Activated CD4-positive, alpha-beta T cell treated with anti-CD3 and anti-CD28 coated beads for 1 hour (primary cell): ENCODE results near the gene GPC1.

Source experiments
- DNase-seq: peaks from one replicate; pipeline ENCODE4 v3.0.0-alpha.2; 2020

The GPC1 gene

DNA sequence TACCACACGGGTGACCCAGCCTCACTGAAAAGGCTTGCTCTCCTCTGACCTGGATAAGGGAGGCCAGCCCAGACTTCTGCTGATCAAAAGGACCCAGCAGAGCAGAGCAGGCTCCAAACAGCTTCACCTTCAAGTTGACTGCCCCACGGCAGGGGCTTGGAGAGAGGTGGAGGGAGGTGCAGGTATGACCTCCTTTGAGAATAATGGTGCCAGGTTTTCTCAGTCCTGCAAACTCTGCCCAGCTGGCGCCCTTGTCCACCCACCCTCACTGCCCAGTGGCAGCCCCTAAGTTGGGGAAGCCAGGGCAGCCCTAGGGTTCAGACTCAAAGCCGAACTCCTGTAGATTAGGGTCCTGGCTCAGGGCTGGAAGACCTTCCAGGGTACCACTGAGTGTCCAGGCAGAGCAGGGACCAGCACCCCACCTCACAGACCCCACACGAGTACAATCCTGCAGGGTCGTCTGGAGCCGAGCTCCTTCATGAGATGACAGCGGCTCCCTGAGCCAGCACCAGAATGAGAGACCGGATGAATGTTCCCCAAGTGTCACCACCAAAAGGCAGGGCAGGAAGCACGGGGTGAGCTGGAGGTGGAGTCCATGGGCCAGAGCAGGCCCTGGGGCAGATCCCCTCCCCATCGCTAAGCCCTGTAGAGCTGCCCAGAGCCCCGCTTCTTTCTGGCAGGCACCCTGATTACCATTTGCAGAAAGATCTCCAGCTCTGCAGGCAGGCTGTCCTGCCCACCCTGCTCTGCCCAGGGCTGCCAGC, 3.6 kb upstream of the GPC1 start:
- no peak for DNase-seq

DNA sequence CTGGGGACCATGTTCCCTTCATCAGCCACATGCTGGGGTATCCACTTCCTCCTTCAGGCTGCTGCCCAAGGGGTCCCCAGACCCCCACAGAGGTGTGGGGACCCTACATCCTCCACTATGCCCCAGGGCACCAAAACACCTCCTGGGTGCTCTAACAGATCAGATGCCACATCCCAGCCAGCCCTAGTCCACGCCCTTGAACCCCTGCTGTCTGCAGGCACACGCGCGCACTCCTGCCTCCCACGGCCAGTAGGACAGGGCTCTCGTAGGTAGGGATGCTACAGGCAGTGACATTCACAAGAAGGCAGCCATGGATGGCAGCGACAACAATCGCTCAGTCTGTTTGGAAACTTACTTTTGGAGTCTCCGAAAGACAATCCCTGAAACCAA, 3.0 kb upstream of the GPC1 start:
- no peak for DNase-seq

DNA sequence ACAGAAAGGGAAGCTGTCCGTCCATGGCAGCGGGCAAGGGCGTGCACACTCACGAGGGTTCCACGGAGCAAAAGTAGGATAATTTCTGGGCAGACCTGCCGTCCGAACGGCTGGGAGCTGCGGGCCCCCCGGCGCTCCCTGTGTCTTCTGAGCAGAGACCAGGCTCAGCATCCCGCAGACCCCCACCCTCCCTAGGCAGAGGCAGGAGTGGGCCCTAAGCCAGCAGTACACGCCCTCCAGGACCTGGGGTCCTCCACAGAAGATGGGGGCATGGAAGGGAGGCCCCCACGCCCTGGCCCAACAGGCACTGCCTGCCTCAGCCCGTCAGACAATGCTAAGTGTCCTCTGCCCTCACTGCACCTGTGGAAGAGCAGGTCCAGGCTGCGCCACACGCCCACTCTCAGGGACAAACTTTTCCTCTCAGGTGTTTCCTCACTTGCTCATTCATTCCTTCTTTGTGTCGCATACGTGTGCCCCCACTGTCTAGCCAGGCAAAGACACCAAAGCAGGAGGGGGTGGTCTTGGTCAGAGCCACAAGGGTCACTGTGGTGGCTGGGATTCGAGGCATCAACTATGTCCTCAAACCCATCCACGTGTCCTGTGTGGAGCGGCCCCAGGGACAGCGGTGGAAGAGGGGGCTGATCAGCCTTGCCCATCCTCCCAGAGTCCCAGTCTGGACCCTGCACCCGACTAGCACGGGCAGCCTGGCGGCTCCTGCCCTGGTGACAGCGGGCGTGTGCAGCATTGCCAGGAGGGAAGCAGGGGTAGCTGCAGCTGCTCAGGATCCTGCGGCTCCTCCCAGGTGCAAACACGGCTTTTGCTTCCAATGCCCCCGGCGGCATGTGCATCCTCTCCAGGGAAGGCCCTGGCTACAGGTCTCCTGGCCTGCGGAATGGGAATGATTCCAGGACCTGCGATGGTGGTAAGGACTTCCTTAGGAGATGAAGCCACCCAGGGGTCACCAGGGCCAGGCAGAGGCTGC, 2.4 kb upstream of the GPC1 start:
- DNase-seq: no peak

DNA sequence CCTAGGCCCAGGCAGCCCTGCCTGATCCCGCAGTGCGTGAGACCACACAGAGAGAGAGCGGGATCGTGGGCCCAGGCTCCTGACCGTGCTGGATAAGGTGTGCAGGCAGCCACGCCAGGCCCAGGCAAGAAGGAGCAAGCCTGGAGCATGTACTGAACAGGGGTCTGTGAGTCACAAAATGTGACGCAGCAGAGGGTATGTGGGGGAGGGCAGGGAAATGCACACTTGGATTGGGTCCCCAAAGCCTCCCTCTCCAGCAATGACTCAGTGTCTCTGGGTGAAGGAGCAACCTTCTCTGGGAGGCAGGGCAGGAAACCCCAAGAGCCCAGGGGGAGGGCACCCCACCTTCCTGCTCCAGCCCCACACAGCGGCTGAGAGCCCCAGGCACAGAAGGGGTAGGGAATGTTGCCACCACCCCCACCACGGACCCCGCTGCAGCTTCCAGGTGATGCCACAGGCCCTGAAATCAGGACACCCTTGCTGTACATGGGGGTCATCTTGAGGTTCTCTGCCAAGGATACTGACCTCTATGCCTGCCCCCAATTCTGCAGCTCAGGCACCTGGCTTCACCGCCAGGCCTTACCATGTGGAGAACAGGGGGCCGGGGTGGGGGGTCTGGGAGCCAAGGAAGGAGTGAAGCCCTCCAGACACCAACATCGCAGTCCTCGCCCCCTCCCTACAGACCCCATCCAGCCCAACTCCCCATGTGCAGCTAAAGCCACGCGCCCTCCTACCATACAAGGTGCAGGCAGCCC, 1.3 kb upstream of the GPC1 start:
- no peak for DNase-seq

DNA sequence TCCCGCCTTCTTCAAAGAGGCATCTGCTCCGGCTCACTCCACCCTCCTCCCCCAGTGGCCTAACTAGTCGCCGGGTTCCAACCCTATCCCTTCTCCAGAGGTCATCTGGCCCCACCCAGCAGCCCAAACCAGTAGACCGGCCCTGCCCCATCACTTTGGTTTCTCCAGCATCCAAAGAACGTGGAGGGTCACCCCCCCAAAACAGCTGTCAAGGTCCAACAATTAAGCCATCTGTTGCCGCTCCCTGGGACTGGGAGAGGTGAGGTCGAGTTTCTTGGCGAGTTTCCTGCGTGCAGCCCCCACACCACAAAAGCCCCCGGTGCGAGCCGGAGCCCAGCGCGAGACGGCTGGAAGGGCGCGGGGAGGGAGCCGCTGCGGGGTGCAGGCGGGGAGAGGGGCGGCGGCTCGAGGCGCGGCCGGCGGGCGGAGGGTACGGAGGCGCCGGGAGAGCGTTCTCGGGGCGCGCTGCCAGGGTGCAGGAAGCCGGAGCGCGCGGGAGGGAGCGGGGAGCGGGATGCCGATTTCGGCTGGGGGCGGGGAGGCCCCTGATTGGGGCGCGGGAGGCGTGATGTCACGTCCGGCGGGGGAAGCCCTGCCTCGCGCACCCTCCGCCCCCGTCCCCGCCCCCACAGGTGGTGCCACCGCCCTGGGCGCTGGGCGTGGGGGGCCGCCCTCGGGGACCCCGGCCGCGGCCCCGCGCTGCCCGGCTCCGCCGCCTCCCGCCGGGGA, 571 bp upstream of the GPC1 start:
- peak; percentile 84 for DNase-seq

DNA sequence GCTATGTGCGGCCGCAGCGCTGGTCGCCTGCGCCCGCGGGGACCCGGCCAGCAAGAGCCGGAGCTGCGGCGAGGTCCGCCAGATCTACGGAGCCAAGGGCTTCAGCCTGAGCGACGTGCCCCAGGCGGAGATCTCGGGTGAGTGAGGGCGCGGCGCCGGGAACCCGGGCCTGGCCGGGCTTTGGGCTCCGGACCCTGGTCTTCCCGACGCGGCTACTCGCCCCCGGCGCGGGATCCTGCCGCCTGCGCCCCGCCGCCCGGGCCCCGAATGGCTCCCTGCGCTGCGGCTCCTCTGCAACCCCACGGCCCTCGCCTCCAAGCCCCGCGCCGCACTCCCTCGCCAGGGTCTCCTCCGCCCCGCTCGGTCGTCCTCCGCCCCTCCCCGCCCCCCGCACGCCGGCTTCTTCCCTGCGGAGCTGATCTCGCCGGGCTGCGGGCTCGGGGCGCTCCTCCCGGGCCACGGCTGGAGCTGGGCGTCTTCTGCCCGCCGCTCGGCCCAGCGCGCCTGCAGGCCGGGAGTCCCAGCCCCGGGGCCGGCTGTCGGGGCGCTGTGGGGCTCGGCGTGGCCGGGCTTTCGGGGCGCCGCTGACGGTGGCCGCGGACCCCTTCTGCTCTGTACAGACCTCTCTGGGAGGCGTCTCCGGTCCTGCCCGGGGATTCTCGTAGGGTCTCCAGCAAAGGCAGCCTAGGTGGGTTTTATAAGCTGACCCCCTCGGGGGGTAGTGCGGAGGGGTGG, 652 bp downstream of the GPC1 start:
- DNase-seq: no peak

DNA sequence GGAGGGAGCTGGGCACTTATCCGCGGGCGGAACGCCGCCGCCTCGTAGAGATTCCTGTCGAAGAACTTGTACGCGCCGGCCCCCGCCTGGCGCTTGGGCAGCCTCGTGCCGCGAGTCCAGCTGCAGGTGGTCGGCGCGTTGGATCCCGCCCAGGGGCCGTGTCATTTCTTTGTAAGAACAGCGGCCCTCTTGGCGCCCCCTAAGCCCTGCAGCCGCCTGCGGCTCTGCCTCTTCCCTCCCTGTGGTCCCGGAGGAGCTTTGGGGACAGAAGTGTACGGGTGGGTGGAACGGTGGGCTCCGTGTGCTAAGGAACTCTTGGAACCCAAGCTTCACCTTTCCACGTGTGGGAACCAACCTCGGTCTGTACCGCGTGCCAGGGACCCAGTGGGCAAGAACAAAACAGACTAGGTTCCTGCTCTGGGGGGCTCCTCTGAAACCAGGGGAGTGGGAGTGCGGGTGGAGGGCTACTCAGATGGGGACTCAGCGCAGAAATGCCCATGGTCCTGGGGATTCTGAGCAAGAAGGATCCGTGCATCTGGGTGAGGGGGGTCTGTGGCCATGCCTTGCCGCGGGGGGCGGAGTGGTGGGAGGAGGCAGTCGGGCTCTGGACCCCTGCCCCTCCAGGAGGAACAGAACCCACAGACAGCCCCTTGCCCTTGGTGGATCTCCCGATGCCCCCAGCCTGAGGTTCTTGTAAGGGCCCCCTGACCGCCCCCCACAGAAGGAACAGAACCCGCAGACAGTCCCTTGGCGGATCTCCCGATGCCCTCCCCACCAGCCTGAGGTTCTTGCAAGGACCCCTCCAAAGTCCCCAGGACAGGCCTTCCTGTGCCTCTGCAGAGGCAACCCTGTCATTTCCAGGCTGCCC, 1.5 kb downstream of the GPC1 start:
- DNase-seq: no peak

DNA sequence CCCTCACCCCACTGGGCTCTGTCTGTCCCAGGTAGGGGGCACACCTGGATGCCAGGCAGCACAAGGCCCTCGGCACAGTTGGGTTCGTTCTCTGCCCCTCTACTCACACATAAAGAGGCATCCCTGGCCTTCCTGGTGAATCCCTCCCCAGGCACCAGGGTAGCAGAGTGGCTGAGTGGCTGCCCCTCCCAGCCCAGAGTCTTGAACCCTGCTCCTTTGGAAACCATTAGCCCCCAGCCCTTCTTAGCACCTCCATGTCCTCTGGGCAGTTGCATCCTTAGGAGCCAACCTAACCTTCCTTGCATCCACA, 2.0 kb downstream of the GPC1 start:
- DNase-seq: no peak

DNA sequence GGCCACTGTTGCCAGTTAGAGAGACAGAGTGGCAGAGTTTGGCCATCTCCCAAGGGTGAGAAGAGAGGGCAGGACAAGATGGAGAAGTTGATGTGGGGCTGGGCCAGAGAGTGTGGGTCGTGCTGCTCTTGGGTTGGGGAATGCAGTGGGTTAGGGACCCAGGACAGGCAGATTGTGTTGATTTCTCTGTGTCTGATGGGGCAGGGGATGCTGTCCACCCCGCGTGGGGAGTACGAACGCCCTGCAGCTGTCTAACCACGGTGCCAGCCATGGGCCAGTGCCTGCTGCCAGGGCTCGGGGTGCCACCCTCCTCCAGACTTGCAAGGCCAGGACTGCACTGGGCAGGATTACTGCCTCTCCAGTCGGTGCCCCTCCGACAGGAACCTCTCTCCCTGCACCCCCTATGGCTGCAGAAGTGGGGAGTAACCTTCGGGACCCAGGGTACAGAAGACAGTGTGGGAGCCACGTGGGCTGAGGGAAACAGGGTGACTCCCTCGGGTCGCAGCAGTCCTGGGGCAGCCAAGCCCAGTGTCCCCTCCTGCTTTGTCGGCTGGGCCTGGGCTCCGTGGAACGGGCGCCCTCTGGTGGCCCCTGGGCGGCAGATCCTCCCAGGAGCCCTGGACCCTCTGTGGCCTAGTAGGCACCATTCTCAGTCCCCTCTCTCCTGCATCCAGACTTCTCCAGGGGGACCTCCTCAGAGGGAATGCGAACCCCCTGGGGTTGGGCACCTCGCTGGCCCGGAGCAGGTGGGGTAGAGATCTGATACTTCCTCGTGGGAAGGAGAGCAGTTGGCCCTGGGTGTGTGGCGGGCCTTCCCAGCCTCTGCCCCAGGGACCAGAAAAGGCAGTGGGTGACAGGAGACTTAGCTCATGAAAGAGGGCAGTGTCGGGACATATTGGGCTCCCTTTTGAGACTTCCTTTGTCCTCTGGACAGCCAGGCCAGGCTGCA, 2.7 kb downstream of the GPC1 start:
- DNase-seq: peak; percentile 51

DNA sequence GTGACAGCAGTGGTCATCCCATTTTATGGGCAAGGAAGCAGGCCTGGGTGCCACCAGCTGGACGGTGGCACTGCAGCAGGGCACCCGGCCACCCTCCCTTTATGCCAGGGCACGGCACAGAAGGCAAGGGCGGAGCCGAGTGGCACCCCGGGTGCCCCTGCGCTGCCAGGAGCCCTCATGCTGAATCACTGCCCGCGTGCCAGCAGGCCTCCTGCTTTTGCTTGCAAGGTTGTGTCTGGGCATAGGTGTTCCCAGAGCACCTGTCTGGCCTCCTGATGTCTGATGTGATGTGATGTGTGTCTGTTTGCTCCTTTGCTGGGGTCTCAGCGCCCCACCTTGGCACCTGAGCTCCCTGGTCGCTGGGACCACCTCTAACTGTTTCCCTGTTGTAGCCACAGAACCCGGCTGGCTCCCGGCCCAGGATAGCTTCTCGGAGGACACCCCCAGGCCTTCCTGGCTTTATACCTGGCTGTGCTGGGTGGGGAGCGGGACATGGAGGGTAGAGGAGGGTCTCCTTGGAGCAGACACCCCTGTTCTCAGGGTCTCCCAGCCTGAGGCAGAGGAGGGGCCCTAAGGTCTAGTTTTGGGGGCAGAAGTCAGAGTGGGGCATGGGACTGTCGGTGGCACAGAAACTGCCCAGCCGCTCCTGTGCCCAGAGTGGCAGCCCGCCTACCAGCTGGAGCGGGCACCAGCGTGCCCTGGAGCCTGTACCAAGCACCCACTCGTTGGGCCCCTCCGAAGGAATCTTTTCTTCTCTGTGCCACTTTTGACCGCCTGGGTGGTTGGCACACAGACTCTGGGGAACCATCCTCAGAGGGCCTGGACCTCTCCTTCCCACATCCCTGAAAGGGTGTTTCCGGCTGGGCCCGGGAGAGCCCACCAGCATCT, 3.6 kb downstream of the GPC1 start:
- DNase-seq: no peak

DNA sequence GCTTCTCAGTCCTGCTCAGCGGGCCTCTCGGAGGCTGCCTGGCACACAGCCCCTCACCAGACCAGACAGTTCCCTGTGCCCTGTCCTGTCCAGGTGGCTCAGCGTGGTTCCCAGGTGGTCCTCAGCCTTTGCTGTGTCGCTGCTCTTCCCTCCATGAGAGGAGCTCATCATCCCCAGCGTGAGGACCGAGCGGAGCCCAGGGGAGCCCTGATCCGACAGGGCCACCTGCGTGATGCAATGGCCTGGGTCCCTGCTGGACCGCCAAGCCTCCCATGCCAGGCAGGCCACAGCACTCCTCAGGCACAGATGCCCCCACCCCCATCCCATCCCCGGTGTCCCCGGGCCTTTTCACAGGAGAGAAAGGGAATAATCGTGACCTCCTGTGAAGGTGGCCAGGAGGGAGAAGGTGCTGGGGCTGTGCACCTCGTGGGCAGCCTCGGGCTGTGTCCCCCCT, 4.3 kb downstream of the GPC1 start:
- DNase-seq: no peak

DNA sequence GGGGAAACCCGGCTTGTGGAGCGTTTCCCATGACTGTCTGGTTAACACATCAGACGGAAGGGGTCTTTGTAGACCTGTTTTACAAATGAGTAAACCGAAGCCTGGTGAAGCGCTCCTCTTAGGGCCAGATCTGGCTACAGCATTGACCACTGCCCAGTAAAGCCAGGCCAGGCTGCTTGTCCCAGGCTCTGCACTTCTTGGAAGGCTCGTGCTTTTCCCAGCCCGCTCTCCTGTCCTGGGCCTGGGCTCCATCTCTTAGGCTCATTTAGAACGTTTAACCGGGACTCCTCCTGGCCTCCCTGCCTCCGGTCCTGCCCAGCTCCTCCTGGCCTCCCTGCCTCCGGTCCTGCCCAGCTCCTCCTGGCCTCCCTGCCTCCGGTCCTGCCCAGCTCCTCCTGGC, 4.8 kb downstream of the GPC1 start:
- DNase-seq: no peak

DNA sequence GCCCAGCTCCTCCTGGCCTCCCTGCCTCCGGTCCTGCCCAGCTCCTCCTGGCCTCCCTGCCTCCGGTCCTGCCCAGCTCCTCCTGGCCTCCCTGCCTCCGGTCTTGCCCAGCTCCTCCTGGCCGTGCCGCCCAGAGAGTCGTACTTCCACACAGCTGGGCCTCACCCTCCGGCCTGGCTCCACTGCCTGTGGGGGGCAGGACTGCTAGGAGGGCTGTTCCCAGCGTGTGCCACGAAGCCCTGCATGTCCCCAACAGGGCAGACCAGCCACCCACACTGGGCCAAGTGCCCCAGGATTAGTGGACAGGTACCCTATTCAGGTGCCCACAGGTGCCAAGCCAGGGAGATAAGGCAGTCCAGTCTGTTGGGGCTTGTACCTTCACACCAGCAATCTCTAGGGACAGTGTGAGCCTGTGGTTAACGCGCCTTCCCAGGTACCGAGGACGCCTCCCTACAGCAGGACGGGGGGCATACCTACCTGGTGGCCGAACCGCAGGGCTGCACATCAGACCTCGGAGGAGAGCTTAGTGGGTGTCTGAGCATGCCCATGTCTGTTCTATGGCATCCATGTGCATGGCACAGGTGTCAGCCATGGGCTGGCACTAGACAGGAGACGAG, 5.3 kb downstream of the GPC1 start:
- DNase-seq: no peak

DNA sequence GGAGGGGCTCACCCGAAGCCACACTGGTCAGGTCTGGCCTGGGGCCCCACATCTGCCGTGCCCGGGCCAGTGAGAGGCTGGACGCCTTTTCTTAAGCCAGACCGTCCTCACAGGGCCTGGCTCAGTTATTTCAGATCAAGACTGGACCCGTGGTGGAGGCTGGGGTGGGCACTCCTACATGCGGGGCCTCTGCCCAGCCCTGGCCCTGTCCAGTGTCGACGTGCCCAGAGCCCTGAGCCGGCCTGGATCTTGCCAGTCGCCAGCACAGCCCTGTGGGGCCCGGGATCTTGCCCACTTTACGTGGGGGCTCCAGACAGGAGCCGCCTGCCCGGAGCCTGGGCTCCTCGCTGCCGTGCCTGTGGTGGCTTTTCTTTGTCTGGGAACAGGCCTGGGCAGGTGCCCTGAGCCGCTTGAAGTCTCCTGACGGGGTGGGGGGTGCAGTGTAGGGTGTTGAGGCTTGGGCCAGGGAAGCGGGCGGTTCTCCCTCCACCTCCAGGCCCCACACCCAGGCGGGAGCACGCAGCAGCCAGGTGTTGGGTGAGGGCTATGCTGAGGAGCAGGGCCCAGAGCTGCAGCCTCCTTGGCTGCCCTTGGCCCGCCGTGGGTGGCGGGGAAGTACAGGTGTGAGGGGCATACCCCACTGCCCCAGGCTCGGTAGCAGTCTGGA, 6.0 kb downstream of the GPC1 start:
- no peak for DNase-seq

DNA sequence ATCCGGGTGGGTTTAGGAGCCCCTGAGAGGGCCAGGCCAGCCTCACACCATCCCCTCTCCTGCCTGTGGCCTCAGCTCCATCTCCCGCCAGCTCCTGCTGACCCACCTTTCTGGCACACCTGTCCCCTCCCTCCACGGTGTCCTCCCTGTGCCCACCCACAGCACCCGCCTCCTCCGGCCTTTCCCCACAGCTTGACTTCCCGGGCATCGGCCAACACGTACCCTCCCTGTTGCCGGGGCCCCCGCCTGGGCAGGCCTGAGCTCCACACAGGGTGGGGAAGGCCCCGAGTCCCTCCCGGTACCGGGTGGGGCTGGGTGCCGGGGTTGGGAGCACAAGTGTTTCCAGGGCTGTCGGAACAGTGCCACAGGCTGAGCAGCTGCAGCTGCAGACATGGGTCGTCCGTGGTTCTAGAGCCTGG, 6.5 kb downstream of the GPC1 start:
- no peak for DNase-seq

DNA sequence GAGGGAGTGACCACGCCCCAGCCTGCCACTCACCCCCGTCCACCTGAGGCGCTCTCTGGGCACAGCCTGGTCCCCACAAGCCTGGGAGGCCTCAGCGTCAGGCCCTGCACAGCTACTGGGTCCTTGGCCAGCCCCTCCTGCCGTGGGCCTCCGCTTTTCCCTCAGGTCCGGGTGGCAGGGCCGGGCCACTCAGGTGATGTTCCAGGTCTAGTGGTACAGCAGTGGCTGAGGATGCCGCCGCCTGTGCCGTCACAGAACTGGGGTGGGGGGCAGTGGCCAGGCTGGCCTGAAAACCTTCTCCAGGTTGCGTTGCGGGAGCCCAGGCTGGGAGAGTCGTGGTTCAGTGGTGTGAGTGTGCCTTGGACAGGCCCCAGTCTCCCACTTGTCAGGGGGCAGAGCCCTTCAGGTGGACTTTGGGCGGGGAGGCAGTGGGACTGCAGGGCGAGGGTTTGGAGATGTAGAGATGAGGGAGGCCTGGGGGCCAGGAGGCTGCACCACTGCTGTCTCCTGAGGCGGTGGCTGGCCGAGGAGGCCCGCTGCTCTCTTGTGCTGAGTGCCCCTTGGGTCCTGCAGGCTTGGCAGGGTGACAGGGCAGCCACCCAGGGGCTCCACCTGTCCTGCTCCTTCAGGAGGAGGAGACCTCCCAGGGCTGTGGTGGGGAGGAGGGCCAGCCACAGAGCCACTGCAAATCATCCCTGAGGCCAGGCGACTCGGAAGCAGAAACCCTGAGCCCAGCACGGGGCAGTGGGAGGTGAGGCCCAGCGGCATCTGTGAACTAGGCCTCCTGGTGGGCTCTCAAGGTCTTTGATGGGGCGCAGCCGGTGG, 7.6 kb downstream of the GPC1 start:
- DNase-seq: no peak

DNA sequence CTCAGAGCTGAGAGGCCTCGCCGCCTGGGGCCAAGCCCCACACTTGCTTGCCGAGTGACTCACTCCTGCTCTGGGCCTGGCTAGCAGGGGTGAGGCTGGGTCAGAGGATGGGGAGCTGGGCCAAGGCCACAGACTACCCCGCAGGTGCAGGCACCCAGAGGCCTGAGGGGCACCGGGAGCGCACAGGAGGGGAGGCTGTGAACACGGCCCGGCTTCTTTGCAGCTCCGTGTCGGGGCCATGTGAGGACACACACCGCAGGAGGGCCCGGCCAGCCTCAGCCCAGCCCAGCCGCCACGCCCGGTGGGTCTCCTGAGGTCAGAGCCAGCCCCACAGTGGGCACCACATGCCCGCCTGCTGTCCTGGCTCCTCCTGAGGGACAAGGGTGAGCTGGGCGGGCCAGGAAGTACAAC, 8.4 kb downstream of the GPC1 start:
- no peak for DNase-seq
